GM18502 (cell line): Measurements from ENCODE around the gene CFAP161.
A peak's percentile ranks its signal among the peaks of the same experiment; 100 is the strongest.
"Not testable (repeated sequence)": the region's sequence is repeated elsewhere in the genome, so short reads cannot be mapped to it uniquely, and the experiment has no call there.

Experiments used
- ATAC-seq: cut with Tn5 transposase; IDR thresholded peaks from one replicate; pipeline ENCODE4 v1.9.1; 2021; ENCODE audit warnings: mild to moderate bottlenecking; ENCODE audit not compliant: unreplicated experiment, poor library complexity

CFAP161 gene

DNA sequence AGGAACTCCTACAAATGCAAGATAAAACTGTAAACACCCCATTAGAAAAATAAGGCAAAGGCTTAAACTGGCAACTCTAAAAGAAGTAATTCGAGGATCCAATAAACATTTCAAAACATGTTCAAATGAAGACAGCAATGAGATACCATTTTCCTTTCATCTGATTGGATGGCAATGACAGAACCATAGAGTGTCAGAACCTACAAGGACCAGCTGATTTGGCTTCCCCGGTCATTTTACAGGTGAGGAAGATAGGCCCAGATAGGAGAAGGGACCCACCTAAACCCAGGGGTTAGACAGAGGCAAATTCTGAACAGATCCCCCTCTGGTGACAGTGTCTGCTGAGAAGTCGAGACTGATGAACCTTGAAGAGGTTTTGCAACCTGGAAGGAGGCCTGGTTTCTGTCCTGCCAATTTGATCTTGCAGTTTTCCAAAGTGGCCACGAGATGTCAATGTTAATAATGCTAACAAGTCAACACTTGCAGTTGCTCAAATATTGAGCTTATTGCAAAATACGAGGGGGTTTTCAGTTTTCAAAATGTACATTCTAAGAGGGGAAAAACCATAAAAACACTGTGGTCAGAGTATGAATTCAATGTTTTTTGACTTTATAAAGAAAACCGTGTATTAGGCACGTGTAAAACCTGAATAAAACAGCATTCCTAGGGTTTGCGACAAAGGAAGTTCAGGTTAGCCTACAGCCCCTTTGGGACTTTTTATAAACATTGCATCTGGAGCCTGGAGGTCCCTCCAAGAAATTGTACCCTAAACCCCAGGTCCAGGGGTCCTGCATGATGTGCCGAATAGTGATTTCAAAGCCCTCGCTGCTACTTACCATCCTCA, 21.5 kb downstream of the CFAP161 start:
- peak; percentile 53 for ATAC-seq

DNA sequence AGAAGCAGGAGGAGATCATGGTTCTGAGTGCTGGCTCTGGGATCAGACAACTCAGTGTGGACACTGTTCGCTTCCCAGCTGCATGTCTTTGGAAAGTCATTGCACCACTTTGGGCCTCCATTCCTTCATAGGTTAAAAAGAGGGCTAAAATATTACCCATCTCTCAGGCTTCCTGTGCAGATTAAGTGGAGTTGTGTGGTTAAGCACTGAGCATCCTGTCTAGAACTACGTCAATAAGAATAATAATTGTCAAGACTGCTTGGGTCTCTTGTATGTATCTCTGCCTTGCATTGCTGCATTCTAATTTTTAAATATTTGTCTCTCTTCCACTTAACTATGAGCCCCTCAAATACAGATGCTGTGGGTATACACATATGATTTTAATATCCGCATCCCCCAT, 22.3 kb downstream of the CFAP161 start:
- no peak for ATAC-seq

DNA sequence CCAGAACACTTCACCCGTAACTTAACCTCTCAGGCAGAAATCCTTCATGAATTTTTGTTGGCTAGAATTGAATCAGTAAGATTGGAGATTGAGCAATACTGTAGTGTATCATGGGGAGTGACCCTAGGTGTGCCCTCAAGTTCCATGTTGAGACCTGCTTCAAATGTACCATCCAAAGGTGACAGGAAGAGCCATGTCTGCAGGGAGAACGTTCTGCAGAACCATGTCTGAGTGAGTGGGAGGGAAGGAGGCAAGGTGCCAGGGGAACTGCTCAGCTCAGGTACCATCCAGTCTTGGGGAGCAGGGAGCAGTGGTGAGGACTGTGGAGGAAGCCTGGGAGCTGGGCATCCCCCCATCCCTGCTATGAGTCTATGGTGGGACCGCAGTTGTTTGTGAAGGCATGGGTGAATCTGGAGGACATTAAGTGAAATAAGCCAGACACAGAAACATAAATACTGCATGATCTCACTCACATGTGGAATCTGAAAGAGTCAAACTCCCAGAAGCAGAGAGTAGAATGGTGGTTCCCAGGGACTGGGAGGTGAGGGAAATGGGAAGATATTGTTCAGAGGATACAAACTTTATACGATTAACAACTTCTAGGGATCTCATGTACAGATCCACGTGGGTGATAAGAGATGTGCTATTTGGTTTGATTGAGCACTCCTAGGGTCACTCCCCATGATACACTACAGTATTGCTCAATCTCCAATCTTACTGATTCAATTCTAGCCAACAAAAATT, 23.3 kb downstream of the CFAP161 start:
- ATAC-seq: no peak

- no peak for ATAC-seq
Measured at GRCh38 chr15:81157939-81158223, 23.8 kb downstream of the CFAP161 start.

GRCh38 chr15:81158561-81158960, 24.5 kb downstream of the CFAP161 start:
- ATAC-seq: not testable (repeated sequence)

- no peak for ATAC-seq
Measured at GRCh38 chr15:81160312-81161159, 26.5 kb downstream of the CFAP161 start.

DNA sequence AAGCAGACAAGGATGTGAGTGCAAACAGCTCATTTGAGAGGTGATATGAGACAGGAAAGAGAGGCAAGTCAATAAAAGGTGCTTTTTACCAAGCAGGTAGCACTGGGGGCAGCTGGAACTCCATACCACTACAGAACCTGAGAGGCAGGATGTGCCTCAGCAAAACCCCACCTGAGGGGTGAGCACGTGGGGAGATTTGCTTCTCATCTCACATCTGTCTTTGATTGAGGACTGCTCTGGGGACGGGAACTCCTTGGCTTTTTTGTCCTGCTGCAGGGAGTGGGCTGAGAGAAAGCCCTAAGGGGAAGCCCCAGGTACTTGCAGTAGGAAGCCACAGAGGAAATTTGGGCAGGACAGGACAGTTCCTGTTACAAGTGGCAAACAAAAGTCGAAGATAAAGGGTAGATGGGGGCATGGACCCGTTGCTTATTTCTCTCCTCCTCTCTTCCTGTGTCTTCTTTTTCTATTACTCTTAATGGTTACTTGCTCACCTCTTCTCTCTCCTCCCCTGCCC, 27.1 kb downstream of the CFAP161 start:
- ATAC-seq: no peak

DNA sequence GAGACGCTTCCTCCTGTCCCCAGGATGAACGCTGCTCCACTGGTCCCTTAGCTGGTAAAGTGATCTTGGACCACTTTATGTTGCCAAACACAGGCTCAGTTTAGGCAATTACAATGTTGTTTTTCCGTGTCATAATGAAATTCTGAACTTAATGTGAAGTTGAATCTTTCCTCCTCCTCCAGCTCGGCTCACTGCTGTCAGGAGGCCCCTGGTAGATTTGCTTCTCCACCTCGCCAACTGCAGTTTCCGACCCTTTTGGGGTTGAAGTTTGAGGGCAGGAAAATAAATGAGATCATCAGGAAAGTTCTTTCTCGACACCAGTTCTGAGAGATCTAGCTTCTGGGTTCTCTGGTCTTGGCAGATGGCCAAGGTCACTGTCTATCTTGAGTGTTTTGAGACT, 27.8 kb downstream of the CFAP161 start:
- no peak for ATAC-seq

GRCh38 chr15:81163961-81164800, 30.1 kb downstream of the CFAP161 start:
- no peak for ATAC-seq

DNA sequence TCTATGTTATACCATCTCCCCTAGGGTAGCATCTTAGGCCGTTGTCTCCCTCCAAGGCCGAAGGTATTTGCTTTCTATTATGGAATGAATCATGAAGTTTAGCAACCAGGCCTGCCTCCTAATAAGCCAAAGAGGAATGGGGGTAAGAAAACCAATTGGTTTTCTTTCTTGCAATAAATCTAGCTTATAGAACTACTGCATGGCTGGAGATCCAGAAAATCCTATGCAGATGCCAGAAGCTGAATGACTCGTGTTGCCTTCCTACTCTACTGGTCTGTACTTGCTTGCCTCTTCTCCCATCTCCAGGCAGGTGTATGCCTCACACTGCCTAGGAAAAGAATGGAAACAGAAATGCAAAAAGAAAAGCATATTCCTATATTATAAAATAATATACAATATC, 31.5 kb downstream of the CFAP161 start:
- ATAC-seq: no peak

- ATAC-seq: no peak
Measured at GRCh38 chr15:81166636-81167305, 32.7 kb downstream of the CFAP161 start.

DNA sequence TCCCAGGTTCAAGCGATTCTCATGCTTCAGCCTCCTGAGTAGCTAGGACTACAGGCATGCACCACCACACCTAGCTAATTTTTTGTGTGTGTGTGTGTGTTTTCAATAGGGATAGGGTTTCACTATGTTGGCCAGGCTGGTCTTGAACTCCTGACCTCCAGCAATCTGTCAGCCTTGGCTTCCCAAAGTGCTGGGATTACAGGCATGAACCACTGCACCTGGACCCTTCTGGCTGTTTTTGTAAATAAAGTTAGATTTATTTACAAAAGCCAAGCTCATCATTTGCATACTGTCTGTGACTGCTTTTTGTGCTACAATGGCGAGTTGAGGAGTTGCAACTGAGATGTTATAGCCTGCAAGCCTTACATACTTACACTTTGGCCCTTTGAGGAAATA, 34.1 kb downstream of the CFAP161 start:
- no peak for ATAC-seq

DNA sequence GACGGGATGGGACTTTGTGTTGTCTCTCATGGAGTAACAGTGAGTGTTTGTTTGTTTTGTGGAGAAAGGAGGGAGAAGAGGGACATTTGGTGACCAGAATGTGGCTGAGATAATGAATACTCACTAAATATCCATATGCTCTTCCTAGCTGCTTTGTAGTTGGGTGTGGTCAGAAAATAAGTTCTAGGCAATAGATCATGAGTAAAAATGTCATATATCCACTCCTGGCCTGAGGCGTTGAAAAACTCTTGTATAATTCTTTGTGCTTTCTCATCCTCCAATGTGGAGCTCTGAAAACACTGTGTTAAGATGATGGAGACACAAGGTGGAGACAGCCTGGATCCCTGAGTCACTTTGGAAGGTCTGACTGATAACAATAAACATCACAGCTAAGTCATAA, 34.6 kb downstream of the CFAP161 start:
- no peak for ATAC-seq

DNA sequence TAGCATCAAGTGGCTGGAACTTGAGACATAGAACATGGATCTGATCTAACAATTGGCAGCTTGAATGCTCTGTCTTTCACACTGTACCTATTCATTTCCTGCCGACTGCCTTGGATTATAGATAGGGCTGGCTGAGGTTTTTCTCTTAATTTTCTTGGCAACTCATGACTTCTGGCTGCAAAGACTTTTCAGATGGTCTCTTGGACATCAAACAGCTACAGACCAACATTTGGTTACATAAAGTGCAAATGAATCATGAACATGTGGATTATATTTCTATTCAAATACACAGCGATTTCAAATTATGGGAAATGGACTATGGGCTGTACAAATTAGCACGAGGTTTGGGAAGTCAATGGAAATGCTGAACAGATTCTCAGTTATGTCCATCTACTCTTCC, 36.4 kb downstream of the CFAP161 start:
- no peak for ATAC-seq

DNA sequence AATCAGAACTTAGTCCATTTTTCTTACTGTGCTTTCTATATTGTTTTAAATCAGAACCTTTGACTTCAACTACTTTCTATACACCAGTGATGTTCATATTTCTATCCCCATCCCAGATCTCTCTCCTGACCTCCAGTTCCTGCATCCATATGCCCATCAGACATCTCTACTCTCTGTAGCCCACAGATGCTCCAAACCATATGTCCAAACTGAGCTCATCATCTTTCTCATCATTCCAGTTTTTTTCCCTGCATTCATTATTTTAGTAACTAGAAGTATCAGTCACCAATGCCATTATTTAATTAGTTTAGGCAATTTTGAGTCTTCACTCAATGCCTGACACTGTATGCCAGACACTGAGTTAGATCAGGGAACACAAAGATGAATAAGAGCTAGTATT, 37.2 kb downstream of the CFAP161 start:
- no peak for ATAC-seq

DNA sequence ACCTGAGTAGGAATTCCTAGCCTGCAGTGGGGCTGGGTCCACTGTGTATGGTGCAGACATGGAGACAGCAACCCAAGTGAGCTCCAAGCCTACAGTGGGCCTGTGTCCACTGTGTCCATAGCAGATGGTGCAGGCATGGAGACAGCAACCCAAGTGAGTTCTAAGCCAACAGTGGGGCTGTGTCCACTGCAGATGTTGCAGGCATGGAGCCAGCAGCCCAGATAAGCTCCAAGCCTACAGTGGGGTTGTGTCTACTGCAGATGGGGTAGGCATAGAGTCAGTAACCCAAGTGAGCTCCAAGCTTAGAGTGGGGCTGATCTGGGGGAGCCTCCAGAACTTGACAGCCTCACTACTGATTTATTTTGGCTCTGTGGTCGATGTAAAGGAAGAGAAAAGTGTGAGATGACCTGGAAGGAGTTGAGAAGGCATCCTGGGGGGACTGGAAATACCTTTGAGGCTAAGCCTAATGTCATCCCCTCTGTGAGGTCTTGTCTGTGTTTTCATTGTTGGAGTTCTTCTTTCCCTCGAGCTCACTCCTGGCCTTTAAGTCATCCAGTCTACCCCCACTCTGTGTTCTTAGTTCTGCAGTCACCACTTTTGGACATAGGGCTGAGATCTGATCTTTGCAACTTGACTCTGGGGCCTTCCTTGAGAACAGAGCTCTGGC, 40.2 kb downstream of the CFAP161 start:
- no peak for ATAC-seq

DNA sequence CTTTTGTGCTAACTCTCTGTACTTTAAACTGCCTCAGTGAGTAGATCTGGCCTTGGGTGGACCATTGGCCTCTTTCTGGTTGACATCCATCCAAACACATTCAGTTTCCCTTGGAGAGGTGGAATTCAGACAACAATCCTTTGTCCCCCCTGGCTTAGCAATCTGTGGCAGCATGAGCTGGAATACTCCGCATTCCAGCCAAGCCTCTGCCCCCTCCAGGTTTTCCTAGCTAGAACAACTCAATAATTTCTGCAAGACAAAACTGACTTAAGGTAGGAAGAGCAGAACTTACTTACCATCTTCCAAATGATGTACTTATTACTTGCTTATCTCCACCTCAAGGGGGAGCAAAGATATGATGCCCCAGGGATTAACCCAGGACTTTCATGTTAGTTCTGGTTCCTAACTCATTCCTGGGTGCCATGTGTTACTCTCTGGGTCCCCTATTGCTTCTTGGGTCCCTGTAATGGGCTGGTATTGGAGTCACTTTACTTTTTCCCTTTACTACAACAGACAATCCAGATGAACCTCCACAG, 40.8 kb downstream of the CFAP161 start:
- ATAC-seq: no peak

GRCh38 chr15:81175496-81175895, 41.4 kb downstream of the CFAP161 start:
- no peak for ATAC-seq
